Mammary epithelial cell (primary cell): ENCODE data around the gene TBC1D2B.
"Not testable (repeated sequence)": the region's sequence is repeated elsewhere in the genome, so short reads cannot be mapped to it uniquely, and the experiment has no call there.

Experiments used
- EZH2 ChIP-seq: IDR thresholded peaks from 2 replicates; pipeline ENCODE4 v1.6.1; 2012; ENCODE audit warnings: low read length, inconsistent platforms, borderline replicate concordance
- TF ChIP-seq, protein P1 (sequence below), 2 donors: IDR thresholded peaks in 1 of 2; conservative IDR thresholded peaks in 1 of 2; 2 replicates each; pipeline ENCODE4 v1.5.1; 2011 to 2012; ENCODE audit warnings: inconsistent platforms in 2 of 2, low read length in 2 of 2, mild to moderate bottlenecking in 2 of 2, control low read depth in 1 of 2, low read depth in 1 of 2; ENCODE audit not compliant: insufficient read depth in 1 of 2; ENCODE audit errors: extremely low read depth in 1 of 2

GRCh38 chr15:77973273-77974097 is 104.0 kb downstream of the TBC1D2B start:
- TF ChIP-seq, protein P1, sequence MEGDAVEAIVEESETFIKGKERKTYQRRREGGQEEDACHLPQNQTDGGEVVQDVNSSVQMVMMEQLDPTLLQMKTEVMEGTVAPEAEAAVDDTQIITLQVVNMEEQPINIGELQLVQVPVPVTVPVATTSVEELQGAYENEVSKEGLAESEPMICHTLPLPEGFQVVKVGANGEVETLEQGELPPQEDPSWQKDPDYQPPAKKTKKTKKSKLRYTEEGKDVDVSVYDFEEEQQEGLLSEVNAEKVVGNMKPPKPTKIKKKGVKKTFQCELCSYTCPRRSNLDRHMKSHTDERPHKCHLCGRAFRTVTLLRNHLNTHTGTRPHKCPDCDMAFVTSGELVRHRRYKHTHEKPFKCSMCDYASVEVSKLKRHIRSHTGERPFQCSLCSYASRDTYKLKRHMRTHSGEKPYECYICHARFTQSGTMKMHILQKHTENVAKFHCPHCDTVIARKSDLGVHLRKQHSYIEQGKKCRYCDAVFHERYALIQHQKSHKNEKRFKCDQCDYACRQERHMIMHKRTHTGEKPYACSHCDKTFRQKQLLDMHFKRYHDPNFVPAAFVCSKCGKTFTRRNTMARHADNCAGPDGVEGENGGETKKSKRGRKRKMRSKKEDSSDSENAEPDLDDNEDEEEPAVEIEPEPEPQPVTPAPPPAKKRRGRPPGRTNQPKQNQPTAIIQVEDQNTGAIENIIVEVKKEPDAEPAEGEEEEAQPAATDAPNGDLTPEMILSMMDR (conservative IDR thresholded peaks at IDR 0.05 in 1 of 2, IDR thresholded peaks at IDR 0.05 in 1 of 2; ENCODE audit: extremely low read depth in 1 of 2, insufficient read depth in 1 of 2, low read depth in 1 of 2, low read length in 2 of 2): not testable (repeated sequence)
- not testable (repeated sequence) for TF ChIP-seq EZH2
